GM21447 (cell line): ENCODE measurements around the gene TMEM95.
A peak's percentile ranks its signal among the peaks of the same experiment; 100 is the strongest.

Source experiments
- ATAC-seq: cut with Tn5 transposase; IDR thresholded peaks from one replicate; pipeline ENCODE4 v1.9.1; 2021; ENCODE audit not compliant: unreplicated experiment

The TMEM95 gene

DNA sequence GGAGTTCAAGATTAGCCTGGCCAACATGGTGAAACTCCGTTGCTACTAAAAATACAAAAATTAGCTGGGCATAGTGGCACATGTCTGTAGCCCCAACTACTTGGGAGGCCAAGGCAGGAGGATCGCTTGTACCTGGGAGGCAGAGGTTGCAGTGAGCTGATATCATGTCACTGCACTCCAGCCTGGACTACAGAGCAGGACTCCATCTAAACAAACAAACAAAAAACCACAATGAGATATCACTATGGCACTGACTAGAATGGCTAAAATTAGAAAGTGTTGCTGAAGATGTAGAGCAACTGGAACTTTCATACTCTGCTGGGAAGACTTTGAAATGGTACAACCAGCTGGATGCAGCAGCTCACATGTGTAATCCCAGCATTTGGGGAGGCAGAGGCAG is 19.4 kb downstream of the TMEM95 start:
- ATAC-seq: no peak

DNA sequence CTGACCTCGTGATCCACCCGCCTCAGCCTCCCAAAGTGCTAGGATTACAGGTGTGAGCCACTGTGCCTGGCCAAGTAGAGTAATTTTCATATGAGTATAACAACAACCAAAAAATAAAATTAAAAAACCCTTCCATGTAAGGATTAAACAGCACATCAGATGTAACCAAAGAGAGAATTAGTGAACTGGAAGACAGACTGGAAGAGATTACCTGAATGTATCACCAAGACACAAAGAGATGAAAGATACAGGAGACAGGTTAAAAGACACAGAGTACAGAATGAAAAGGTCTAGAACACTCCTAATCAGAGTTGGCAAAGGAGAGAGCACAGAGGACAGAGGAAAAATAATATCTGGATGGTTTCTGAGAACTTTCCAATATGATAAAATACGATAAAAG is 24.2 kb downstream of the TMEM95 start:
- ATAC-seq: no peak

DNA sequence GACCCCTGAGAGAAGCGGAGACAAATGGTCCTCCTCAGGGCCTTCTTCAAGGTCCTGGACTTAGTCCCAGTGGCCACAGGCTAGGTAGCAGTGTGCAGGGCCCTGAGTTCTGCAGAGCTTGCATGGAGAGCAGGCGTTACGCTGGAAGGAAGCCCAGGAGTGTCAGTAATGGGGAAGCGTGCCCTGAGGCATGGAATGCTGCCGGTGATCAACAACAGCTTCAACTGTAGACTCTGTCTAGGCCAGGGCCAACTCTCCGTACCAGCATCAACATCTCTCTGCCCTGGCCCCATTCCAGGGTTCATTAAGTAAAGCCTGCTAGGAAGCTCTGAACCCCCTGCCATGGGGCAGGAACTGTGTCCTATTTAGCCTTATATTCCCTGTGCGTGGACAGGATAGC is 25.4 kb downstream of the TMEM95 start:
- ATAC-seq: no peak

DNA sequence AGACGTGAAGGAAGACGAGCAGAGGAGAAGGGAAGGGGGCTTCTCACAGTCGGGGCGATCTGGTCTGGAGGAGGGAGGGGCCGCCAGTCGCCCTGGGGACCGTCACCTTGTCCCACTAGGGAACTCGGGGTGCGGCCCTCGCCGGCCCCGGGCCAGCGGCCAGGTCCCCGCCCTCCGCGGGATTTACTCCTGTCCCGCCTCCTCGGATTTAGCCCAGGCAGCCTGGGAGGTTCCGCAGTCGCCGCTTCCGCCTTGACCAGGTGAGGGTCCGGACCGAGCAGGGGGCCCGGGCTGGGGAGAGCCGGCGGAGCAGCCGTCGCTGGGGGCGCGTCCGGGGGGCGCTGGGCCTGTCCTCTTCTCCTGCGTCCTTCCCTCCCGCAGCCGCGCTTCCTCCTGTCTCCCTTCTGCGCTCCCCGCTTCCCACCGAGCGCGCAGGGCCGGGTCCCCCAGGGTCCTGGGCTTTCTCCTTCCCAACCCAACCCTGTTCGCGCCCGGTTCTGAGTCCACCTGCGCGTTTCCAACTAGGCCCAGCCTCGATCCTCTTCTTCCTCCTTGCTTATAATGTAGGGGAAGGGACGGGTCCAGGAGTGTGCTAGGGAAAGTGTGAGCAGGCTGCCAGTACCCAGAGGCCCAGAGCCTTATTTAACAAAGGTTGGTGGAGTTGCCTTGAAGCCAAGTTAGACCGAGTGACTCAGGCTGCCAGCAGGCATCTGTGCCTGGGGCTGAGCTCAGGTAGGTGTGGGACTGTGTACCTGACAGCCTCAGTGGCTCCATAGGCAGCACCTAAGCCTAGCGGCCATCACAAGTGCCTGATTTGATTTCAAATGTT is 26.1 kb downstream of the TMEM95 start, which contains the start of gene TNK1:
Gene TNK1 (plus strand): TSS at position 235 of the 829 bp plus-strand sequence. CDS start 1,838 bp downstream, outside the sequence.
- ATAC-seq: no peak

DNA sequence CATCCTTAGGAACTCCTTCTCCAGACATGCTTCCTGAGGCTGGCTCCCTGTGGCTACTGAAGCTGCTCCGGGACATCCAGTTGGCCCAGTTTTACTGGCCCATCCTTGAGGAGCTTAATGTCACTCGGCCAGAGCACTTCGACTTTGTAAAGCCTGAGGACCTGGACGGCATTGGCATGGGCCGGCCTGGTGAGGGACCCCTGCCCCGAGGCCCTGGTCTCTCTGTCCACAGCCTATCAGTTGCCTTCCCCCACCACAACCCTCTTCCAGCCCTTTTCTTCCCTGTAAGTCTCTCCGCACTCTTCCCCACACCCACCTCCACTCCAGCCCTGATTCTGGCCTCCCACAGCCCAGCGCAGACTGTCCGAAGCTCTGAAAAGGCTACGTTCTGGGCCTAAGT is 27.9 kb downstream of the TMEM95 start:
- no peak for ATAC-seq

DNA sequence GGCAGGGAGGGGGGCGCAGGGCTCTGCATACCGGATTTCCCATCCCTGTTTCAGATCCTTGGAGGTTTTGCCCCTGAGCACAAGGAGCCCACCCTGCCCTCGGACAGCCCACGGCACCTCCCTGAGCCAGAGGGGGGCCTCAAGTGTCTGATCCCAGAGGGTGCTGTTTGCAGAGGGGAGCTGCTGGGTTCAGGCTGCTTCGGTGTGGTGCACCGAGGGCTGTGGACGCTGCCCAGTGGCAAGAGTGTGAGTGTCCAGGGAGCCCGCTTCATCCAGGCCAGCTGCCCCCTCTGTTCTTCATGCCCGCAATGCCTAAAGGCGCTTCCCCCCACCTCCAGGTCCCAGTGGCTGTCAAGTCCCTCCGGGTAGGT is 28.4 kb downstream of the TMEM95 start:
- ATAC-seq: no peak

DNA sequence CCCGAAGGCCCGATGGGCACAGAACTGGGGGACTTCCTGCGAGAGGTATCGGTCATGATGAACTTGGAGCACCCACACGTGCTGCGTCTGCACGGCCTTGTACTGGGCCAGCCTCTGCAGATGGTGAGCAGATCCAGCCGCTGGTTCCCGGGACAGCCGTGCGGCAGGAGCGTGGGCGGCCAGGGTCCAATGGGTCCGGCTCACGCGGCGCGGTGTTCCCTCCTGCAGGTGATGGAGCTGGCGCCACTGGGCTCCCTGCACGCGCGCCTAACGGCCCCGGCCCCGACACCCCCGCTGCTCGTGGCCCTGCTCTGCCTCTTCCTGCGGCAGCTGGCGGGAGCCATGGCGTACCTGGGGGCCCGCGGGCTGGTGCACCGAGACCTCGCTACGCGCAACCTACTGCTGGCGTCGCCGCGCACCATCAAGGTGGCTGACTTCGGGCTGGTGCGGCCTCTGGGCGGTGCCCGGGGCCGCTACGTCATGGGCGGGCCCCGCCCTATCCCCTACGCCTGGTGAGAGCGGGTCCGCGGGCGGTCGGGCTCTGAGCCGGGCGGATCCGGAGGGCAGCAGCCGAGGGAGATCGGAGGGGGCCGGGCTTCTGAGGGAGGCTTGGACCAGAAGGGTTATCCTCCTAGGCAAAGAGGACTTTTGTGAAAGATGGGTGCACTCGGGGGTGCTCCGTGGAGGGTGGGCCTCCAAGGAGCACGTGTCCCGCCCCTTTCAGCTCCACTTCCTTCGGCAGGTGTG is 29.0 kb downstream of the TMEM95 start:
- no peak for ATAC-seq

DNA sequence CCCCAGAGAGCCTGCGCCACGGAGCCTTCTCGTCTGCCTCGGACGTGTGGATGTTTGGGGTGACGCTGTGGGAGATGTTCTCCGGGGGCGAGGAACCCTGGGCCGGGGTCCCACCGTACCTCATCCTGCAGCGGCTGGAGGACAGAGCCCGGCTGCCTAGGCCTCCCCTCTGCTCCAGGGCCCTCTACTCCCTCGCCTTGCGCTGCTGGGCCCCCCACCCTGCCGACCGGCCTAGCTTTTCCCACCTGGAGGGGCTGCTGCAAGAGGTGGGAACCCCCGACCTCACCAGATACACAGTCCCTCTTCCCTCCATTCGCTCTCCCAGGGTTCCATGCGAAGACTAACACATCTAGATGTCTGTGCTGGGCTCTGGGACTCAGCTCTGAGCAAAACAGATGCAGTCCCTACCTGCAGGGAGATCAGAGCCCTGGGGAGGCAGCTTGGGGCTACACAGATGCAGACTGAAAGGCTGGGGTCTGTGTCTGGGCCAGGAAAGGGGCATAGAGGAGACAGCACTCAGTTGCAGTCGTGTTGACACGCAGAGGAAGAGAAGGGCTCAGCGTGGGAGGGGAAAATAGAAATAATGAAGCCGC is 29.6 kb downstream of the TMEM95 start:
- ATAC-seq: no peak

DNA sequence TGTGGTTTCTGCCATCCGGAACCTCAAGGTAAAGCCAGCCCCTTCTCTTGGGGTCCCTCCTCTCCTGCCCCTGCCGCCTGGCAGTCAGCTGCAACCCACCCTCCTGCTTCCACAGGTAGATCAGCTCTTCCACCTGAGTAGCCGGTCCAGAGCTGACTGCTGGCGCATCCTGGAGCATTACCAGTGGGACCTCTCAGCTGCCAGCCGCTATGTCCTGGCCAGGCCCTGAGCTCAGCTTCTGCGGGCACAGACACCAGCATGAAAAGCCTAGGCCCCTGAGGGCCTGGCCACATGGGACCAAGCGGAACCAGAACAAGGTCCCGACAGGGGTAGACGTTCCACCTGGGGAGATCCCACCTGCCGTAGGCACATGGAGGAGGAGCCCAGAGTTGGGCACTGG is 33.9 kb downstream of the TMEM95 start:
- no peak for ATAC-seq

DNA sequence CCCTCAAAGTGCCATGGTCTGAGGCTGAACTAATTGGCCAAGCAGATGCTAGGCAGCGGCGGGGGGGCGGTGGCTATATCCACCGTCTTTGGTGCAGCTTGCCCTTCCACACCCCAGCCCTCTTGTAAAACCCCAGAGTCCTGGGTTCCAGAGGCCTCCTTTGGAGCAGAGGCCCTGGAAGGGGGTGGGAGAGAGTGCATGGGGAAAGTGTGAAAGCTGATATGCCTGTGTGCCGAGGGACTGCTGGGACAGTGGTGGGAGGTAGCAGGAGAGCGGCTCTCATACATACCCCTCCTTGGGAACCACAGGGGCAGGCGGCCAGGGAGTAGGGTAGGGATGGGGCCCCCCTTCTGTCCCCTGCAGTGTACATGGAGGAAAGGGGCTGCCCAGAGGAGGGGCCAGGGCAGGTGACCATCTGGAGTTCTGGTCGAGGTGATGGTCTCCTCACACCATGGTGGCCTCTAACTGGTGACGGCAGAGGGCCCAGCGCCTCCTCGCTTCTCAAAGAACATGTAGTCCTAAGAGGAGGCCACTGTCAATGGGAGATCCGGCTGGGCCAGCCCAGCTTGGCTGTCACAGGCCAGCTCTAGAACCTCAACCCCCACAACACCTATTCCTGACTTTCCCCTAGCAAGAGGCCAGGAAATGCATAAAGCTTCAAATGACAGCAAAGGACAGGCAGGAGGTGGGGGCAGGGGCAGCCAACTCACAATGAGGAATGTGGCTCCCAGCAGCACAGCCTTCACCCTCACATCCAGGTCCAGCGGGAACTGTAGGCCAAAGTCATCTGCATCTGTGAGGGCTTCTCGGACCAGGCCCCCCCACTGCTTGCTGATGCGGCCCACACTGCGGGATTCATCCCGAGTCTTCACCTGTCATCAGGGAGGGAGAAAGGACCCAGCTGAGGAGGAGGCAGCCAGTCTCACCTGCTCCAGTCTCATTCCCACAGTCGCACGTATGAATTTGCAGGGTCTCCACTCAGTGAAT is 35.3 kb downstream of the TMEM95 start:
- no peak for ATAC-seq

DNA sequence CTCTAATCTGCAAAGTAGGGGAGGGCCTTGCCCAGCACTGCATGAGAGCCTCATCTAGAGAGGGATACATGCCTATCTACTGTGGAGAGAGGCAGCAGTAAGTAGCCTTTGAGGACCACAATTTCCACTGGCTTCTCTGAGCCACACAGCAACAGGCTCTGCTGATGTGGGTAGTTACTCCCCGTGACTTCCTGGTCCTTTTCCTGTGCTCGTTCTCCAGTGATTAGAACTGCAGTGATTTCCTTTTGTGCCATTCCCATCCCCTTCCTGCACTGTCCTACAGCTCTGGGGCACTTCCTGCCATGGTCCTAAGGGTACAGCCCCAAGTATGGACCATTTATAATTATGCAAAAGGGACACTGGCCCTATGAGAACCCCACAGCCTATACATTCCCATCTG is 36.4 kb downstream of the TMEM95 start:
- ATAC-seq: no peak

DNA sequence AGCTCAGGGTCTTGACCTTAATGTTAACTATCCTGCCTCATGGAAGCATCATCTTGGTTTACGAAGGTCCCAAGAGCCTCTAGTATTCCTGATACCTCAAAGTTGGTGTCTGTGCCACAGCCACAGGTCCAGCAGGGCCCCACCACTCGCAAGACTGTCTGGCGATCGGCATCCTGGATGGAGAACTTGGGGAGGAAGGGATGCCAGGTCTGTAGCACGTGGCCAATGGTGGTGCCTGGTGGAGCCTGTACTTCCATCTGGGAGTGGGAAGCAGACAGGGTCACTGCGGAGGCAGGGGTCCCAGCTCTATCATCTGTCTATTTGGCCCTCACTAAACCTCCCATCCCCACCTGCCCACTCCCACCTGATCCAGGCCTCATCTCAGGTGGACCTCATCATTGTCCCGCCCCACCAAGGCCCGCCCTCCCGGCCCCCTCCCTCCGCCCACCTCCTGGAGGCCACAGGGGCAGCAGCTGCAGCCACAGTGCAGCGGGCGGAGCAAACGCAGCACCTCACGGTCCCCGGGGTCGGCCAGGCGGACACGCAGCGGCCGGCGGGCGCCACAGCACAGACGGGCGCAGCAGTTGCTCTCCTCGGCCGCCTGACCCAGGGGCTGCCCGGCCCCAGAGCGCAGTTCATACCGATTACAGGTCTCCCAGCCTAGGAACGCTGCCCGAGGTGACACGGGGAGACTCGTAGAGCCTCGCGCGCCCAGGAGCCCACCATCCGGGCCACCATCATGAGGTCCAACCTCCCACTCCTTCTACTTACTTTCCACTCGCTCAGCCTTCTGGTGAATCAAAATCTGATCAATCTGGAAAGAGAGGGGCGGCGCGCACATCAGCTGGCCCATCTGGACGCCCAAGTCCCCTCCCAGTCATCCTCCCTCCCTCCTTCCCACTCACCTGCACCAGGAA is 38.0 kb downstream of the TMEM95 start:
- ATAC-seq: no peak

DNA sequence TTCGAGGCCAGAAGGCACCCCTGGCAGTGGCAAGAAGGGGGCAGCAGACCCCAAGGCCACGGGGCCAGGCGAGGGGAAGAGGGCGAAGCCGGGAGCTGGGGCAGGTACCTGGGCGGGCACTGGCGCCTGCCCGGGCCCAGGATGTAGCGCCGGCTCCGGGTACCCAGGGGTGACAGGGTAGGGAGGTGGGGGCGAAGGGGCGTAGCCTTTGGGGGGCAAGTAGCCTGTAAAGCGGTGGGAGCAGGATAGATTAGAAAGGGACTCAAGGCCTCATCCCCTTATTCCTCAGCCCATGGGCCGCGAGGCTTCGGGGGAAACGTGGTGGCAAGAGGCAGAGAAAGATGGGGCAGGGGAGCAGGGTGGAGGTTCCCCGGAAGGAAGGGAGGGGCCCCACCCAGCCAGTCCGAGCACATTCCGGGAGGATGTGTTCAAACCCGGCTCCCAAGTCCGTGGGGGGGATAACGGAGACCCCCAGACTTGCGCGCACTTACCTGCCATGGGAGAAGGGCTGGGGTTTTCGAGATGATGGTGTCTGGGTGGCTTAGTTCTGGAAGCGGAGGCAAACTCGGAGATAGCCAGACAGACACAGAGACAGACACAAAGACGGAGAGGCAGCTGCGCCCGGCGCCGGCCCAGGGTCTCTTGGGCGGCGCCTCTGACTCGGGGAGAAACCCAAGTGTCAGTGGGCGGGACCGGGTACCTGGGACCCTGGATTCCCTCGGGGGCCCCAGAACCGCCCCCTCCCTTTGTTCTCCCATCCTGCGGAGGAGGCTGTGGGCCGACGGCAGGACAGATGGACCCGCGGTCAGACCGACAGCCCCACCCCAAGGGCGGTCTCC is 38.9 kb downstream of the TMEM95 start:
- peak; percentile 43 for ATAC-seq

DNA sequence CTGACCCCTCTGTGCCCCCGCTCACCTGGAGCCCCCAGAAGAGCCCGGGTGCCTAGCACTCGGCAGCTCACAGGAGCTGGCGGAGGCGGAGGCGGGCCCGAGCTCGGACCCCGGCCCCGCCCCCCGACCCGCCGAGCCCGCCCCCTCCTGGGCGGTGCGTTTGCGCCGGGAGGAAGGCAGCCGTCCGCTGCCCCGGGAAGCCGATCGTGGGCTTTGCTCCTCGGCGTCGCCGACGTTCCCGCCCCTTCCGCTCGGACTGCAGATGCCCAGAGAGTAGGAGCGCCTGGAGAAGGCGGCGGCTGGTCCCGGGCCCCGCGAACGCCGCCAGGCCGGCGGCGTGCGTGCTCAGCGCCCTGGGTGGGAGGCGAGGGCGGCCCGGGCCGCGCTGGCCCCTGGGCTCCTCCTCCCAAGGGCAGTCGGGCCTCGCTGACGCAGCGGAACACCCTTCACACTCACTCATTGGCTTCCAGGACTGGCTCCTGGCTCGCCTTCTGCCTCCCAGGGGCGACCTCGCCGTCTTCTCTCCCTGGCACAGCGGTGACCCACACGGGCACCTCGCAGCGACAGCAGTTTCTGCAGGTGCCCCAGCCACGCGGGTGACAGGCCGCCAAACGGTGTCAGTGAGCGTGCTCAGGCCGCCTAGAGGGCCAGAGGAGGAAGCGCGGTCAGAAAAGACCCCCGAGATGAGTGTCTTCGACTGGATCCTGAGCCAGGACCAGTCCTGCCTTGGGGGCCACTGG is 39.7 kb downstream of the TMEM95 start, which contains the start of gene PLSCR3:
Gene PLSCR3 (minus strand): TSS at position 74 of the 740 bp plus-strand sequence. CDS start 415 bp downstream, outside the sequence.
- ATAC-seq: peak; percentile 76

DNA sequence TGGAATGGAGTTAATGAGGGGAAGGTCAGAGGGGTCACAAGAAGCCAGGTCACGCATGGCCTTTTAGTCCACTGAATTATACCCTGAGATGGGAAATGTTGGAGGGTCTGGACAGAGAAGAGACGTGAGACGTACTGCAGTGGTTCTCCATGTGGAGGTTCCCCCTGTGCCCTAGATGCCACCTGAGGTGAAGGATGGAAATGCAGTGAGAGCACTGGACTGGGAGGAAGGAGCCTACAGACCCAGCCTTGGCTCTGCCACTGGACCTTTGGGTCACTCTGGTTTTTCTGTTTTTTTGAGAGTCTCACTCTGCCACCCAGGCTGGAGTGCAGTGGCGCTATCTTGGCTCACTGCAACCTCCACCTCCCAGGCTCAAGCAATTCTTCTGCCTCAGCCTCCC is 41.2 kb downstream of the TMEM95 start:
- no peak for ATAC-seq

DNA sequence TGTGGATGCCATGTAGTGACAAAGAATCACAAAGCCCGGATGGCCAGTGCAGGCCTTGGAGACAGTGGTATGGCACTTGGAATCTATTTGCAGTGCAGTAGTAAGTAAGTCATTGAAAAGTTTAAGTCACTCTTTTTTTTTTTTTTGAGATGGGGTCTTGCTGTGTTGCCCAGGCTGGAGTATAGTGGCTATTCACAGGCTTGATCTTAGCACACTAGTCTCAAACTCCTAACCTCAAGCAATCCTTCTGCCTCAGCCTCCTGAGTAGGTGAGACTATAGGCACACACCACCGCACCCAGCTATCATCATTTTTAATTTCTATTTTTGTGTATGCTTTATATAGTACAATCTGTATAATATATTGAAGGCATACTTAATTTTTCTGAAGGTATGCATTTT is 43.7 kb downstream of the TMEM95 start:
- no peak for ATAC-seq

DNA sequence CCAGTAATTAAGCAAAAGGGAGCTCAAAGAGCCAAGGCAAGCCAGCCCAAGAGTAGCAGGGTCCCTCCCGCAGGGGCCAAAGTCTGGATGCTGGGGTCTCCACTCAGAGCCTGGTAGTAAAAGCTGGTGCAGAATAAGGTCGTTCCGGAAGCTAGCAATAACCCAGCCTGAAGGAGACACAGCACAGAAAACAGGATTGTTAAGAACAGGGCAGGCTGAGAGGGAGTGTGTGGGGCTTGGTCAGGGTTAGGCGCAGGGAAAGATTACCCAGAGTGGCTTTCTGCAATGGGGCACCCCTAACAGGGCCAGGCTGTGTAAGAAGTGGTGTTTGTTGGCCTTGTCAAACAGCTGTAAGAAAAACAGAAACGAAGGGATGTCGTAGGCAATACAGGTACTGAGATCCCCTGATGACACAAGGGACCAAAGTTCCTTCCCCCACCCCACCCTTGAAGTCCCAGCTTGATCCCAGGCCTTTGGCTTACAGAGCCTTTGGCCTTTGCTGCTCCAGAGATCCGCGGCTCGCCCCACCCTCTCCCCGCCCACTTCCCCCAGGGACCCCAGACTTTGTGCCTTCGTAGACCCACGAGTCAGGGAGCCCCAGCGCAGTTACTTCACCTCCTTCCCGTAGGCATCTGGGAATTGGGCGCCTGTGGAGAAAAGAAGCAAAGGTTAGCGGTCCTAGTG is 48.2 kb downstream of the TMEM95 start:
- ATAC-seq: no peak

DNA sequence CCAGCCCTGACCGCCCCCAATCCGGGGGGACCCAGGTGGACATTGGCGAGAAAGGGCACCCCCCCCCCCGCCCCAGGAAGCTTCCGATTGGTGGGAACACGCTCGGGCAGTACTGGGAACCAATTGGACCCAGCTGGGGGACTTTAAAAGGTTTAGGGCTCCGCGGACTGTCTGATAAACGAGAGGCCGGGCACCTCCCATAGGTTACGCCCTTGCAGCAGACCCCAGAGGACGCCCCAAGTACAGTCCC is 48.7 kb downstream of the TMEM95 start:
- no peak for ATAC-seq
